Lung (tissue), 16 donors: ENCODE results near the gene PPM1L. TPM values are rescaled to one million over a fixed set of nuclear protein-coding genes. Genes with fewer than 3 reads are reported as not detected.
"Not testable (repeated sequence)": the region's sequence is repeated elsewhere in the genome, so short reads cannot be mapped to it uniquely, and the experiment has no call there.

Experiments
- ATAC-seq: fragments of 200-7000 bp; cut with Tn5 transposase; one replicate; pipeline ENCODE4 v1.9.1; 2020; ENCODE audit warnings: moderate number of reproducible peaks; ENCODE audit not compliant: insufficient read depth, low FRiP score
- DNase-seq, 3 donors: peaks; one replicate each; pipeline ENCODE4 v3.0.0-alpha.2; 2013 to 2017
- H3K27ac ChIP-seq, 2 donors: one replicate each; pipeline ENCODE4 v1.5.1; 2013; ENCODE audit warnings: mild to moderate bottlenecking in 2 of 2, moderate library complexity in 2 of 2, control low read depth in 1 of 2, inconsistent platforms in 1 of 2, low read depth in 1 of 2, low read length in 1 of 2
- H3K27me3 ChIP-seq, 3 donors: one replicate each; pipeline ENCODE4 v1.5.1; 2013; ENCODE audit warnings: low read length in 2 of 3; ENCODE audit not compliant: control insufficient read depth in 3 of 3, insufficient read depth in 3 of 3
- H3K36me3 ChIP-seq, 4 donors: one replicate each; pipeline ENCODE4 v1.5.1; 2013; ENCODE audit warnings: low read length in 4 of 4, mild to moderate bottlenecking in 1 of 4, moderate library complexity in 1 of 4; ENCODE audit not compliant: control insufficient read depth in 4 of 4, insufficient read depth in 4 of 4
- H3K4me1 ChIP-seq, 5 donors: one replicate each; pipeline ENCODE4 v1.5.1; 2013; ENCODE audit warnings: low read length in 5 of 5, mild to moderate bottlenecking in 2 of 5, moderate library complexity in 1 of 5; ENCODE audit not compliant: control insufficient read depth in 5 of 5, insufficient read depth in 5 of 5
- H3K4me3 ChIP-seq: one replicate; pipeline ENCODE4 v1.5.1; 2013; ENCODE audit warnings: mild to moderate bottlenecking, control low read depth, moderate library complexity
- H3K9ac ChIP-seq, 2 donors: one replicate each; pipeline ENCODE4 v1.5.1; 2013; ENCODE audit warnings: low read length in 2 of 2, control low read depth in 1 of 2; ENCODE audit not compliant: insufficient read depth in 1 of 2
- H3K9me3 ChIP-seq, 4 donors: one replicate each; pipeline ENCODE4 v1.5.1; 2013; ENCODE audit warnings: low read length in 3 of 4, mild to moderate bottlenecking in 1 of 4, moderate library complexity in 1 of 4; ENCODE audit not compliant: control insufficient read depth in 4 of 4, insufficient read depth in 3 of 4
- CTCF ChIP-seq: IDR thresholded peaks from 2 replicates; pipeline ENCODE4 v1.5.1; 2012; ENCODE audit warnings: mild to moderate bottlenecking; ENCODE audit errors: control extremely low read depth, extremely low read depth
- whole genome bisulfite sequencing, 2 donors: extraction: QIAGEN DNeasy Blood & Tissue Kit; methylation state at CpG; one replicate each; pipeline ENCODE4 v1.1.7; 2013; 5-methylcytosine and 5-hydroxymethylcytosine counted together
- long read RNA-seq, 5 donors: transcript quantifications; one replicate each; lab custom pipeline, GENCODE V29; 2026
- polyA plus RNA-seq, 2 donors: library from polyadenylated mRNA; stranded (reverse); fragments of 200-250 nt; gene quantifications; one replicate each; pipeline ENCODE4 v1.2.1, GENCODE V29; 2013
- total RNA-seq, 2 donors: library from RNA; depleted of rRNA in 1 of 2; stranded (reverse); fragments of >200 nt in 1 of 2; gene quantifications; one replicate each; pipeline ENCODE4 v1.2.1, GENCODE V29; 2014 to 2021
- donor health status: control.
- donor health status: control.
- donor health status: Bipolar disorder and iron deficiency.
- donor health status: healthy.
- donor health status: DM: yes; HTN: yes; CAD: no.

PPM1L gene
- total RNA-seq (10 to 100 TPM; 10.7 to 17.7 TPM), polyA plus RNA-seq (1 to 10 TPM; 1.5 to 2.8 TPM)
- long read RNA-seq, donor 1, result 0 reads
- long read RNA-seq, donor 2, result 0 reads
- long read RNA-seq, donor 3, result 0 reads
- long read RNA-seq, donor 4, result 0 reads
- long read RNA-seq, donor 5, partial matches to known transcripts, result 0 of 6 reads
- long read RNA-seq, donor 5, other reads (novel, unspliced or antisense), result 6 of 6 reads

GRCh38 chr3:160755776-160756304 is at the start of gene PPM1L:
TSS of gene PPM1L (plus strand) at chr3:160756231.
- H3K4me1 ChIP-seq, result peaks cover 4 to 20% (median 8%) of the 10 kb centered on the region in 5 donors
- TF ChIP-seq CTCF, result no peak

GRCh38 chr3:160707187-160707794 is 48.7 kb upstream of the PPM1L start:
- WGBS, 2 donors, result 25 to 27% methylated on average over 4 of the region's 4 CpGs
- ATAC-seq, result no peak
- Histone ChIP-seq H3K9ac (no peak overlapping the region), H3K4me1 (no peaks in the 10 kb centered on the region), H3K9me3 (no peaks in the 10 kb centered on the region), H3K27me3 (no peaks in the 10 kb centered on the region), H3K27ac (no peak overlapping the region), H3K36me3 (no peaks in the 10 kb centered on the region), H3K4me3 (no peak overlapping the region)
- TF ChIP-seq CTCF, result peak; percentile 47
- peak; percentile 32 to 78 (median 63) for DNase-seq

More at GRCh38 chr3:160755776-160756304, at the start of gene PPM1L:
- ATAC-seq, result peak; percentile 37
- Histone ChIP-seq H3K27ac (peak within 1 kb of the TSS; percentile 92 to 97), H3K4me3 (peak within 1 kb of the TSS; percentile 64), H3K27me3 (peaks cover 0 to 27% (median 20%) of the 10 kb centered on the region in 3 donors), H3K36me3 (no peaks in the 10 kb centered on the region), H3K9me3 (no peaks in the 10 kb centered on the region), H3K9ac (peak within 1 kb of the TSS; percentile 78 to 79)
- 0 to 1% methylated on average over 55 to 64 of the region's 64 CpGs for WGBS, 2 donors
- DNase-seq, result peak; percentile 59 to 61 (median 59)

GRCh38 chr3:160709477-160710182 is 46.4 kb upstream of the PPM1L start:
- DNase-seq (no peak), ATAC-seq (no peak)
- Histone ChIP-seq H3K4me1 (no peaks in the 10 kb centered on the region), H3K27ac (no peak overlapping the region), H3K9me3 (no peaks in the 10 kb centered on the region), H3K27me3 (no peaks in the 10 kb centered on the region), H3K36me3 (no peaks in the 10 kb centered on the region), H3K4me3 (no peak overlapping the region), H3K9ac (no peak overlapping the region)
- TF ChIP-seq CTCF, result no peak
- 79 to 82% methylated on average over 3 of the region's 3 CpGs for WGBS, 2 donors

GRCh38 chr3:160713144-160713543 is 42.9 kb upstream of the PPM1L start:
- WGBS, 2 donors, result 89 to 93% methylated on average over 3 of the region's 3 CpGs
- H3K9ac ChIP-seq, H3K27ac ChIP-seq, H3K36me3 ChIP-seq, H3K4me1 ChIP-seq, ATAC-seq, DNase-seq, H3K4me3 ChIP-seq, H3K9me3 ChIP-seq, H3K27me3 ChIP-seq: not testable (repeated sequence)
